22Rv1 (cell line): ENCODE results near the gene PPP3CA.

ENCODE experiments used
- CTCF ChIP-seq: fragments of 450-650 bp; IDR thresholded peaks from 2 replicates; pipeline ENCODE4 v1.5.1; 2017; ENCODE audit warnings: mild to moderate bottlenecking
- ZFX ChIP-seq: fragments of 450-650 bp; IDR thresholded peaks from 2 replicates; pipeline ENCODE4 v1.6.1; 2017; ENCODE audit warnings: antibody characterized with exemption, borderline replicate concordance

- TF ChIP-seq CTCF (no peak), ZFX (no peak)
Observed at GRCh38 chr4:101115887-101116286, 231.4 kb downstream of the PPP3CA start.
